HG02763 (cell line): ENCODE measurements around the gene IL10RA.
"Not testable (repeated sequence)": the region's sequence is repeated elsewhere in the genome, so short reads cannot be mapped to it uniquely, and the experiment has no call there.

ENCODE experiments used
- ATAC-seq: cut with Tn5 transposase; IDR thresholded peaks from one replicate; pipeline ENCODE4 v1.9.1; 2021; ENCODE audit warnings: mild to moderate bottlenecking, moderate library complexity; ENCODE audit not compliant: unreplicated experiment

IL10RA gene

DNA sequence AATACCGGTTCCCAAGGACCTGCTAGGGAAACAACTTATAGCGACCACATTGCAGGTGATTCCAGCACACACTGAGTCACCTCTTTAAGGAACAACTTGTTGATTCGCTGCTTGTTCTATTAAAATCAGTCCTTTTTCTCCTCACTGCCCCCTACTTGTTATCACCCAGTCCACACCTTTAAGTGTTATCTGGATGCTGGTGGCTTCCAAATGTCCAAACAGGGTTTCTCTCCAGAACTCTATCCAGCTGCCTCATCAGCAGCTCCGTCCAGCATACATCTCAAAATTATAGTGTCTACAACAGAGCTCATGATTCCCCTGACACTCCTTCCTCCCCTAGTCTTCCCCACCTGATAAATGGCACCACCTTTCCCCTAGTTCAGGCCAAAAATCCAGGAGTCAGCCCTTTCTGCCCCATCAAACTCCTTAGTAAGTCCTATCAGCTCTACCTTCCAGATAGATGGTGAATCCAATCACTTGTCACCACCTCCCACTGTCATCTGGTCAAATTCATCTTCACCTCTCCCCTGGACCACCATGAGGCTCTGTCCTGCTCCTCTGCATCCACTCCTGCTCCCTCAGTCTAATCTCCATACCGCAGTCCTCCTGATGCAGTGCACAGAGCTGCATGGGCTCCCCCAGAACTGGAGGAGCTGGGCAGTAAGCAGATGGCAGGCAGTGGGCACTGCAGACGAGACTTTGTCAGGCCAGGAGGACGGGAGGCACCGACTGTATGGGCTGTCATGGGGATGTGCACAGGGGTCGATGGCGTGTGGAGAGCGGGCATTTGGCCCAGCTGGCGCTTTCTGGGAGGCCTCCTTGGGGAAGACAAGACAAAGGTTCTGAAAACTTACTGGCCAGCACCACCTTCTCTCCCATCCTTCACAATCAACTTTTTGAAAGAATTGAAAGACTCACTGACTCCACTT, 19.3 kb downstream of the IL10RA start:
- no peak for ATAC-seq

DNA sequence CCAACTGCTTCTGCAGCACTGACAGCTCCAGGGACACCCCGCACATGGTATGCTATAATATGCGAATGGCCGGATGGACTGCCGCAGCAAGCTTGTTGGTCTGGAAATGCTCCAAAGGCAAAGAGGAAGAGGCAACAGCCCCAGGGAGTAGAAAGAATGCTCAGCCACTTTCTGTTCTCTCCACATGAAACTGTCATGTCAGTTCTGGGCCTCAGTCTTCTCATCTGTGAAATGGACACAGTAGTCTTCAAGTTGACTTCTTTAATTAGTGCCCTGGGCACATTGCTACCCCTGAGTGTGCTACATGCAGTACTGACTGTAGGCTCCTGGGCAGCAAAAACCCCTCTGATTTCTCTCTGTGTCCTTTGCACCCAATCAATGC, 19.9 kb downstream of the IL10RA start:
- no peak for ATAC-seq

DNA sequence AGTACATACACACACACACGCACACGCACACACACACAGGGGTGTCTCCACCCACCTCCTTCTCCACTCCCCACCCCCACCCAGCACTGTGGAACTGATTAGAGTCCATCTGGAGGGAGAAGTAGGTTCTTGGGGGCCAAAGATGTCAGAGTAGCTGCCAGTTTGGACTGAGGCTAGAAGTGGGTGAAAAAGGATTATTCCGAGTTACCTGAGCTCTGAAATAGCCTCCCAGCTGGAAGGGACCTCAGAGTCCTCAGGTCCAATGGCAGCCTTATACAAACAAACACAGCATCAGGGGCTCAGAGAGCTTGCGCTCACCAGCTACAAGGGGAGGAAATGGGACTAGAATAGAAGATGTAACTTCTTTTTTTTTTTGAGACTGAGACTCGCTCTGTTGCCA, 20.8 kb downstream of the IL10RA start:
- no peak for ATAC-seq

DNA sequence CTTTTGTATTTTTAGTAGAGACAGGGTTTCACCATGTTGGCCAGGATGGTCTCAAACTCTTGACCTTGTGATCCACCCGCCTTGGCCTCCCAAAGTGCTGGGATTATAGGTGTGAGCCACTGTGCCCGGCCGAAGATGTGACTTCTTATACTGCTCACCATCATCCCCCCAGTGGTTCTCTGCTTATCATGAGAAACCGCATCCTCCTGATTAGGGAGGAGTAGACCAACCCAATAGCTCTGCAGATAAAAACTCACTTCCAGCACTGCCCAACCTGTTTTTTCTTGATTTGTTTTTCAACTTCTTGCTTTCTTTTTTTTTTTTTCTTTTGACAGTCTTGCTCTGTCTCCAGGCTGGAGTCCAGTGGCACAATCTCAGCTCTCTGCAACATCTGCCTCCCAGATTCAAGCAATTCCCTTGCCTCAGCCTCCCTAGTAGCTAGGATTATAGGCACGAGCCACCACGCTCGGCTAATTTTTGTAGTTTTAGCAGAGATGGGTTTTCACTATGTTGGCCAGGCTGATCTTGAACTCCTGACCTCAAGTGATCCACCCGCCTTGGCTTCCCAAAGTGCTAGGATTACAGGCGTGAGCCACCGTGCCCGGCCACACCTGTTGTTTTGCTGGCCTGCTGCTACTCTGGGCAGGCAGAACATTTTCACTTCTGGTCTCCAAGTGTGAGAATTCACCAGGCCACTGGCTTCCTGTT, 21.5 kb downstream of the IL10RA start:
- ATAC-seq = not testable (repeated sequence)

DNA sequence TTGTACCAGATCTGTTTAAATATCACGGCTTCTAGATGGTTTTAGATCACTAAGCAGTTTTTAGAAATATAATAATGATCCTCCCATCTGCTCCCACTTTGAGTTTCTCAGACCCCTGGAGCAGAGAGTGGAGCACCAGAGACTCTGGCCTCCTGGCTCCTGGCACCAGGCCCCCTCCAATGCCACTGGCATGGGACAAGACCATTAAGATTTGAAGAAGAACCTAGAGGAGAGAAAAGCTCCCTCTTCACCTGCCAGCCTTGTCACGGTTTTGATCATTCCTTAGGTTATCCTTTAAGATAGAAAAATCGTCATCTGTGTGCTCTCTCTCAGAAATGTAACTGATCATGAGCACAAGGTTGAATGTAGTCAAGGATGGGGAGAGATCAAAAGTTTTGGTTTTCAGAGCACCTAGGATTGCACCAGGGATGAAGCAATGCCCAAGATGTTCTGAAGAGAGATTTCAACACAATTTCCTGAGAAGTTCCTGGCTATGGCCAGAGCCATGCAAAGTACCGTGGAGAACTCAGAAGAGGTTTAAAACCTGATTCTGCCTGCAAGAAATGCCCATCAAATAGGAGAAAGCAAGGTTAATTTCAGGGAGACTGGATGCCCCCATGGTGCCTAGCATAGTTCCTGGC, 22.2 kb downstream of the IL10RA start:
- no peak for ATAC-seq

DNA sequence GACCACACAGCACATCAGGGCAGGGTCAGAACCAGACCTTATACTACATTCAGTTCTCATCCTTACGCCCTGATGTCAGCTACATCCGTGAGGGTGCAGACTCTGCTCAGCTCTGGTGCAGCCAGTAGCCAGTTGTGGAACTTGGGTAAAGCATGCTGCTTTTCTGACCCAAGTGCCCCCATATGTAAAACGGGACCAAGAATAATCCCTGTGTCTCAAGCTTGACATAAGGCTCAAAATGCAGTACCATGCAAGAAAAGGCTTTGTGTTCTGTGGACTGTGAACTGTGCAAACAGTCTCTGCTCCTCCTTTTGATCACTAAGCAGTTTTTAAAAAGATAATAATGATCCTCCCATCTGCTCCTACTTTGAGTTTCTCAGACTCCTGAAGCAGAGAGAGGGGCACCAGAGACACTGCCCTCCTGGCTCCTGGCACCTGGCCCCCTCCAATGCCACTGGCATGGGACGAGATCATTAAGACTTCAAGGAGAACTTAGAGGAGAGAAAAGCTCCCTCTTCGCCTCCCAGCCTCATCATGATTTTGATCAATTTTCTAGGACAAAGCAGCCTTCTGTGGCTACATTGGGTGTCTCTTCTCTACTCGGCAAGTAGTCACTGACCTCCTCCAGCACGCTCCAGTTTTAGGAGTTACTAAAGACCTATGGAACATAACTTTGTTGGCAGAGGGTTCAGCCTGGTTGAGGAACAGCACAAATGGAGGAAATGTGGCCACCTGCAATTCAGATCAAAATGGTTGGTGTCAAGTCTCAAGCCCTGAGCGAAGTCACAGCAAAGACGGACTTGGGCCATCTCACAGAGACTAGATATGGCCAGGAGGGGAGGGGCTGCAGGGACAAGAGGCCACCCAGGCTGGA, 23.9 kb downstream of the IL10RA start:
- ATAC-seq = no peak

DNA sequence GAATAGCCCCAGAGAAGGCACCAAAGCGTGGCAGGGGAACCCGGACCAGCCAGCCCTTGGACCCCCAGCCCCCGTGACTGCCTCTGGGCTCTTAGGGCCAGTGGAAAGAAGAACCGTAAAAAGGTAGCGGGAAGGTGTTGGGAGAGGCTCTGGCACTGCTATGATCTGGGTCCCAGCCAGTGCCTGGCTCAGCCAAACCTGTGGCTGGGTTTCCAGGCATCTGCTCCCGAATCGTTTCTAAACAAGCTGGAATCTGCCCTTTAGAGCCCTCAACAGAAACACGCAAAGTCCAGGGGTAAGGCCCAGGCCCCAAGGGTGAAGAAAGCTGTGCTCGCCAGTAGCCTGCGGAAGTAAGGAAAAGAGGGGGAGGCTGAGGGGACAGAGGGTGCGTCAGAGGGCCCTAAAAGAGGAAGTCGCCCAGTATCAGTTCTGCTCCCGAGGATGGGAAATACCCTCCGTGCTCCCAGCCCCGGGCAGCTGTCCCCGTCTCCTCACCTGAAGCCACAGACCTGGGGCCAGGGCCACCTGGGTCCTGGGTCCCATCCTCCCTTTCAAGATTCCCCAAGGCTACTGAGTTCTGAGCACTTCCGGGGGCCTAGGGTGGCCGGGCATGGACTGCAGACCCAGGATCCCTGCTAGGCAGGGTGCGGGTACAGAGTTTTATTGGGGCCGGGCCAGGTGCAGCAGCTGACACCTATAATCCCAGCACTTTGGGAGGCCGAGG, 24.7 kb downstream of the IL10RA start:
- peak; percentile 69 for ATAC-seq

DNA sequence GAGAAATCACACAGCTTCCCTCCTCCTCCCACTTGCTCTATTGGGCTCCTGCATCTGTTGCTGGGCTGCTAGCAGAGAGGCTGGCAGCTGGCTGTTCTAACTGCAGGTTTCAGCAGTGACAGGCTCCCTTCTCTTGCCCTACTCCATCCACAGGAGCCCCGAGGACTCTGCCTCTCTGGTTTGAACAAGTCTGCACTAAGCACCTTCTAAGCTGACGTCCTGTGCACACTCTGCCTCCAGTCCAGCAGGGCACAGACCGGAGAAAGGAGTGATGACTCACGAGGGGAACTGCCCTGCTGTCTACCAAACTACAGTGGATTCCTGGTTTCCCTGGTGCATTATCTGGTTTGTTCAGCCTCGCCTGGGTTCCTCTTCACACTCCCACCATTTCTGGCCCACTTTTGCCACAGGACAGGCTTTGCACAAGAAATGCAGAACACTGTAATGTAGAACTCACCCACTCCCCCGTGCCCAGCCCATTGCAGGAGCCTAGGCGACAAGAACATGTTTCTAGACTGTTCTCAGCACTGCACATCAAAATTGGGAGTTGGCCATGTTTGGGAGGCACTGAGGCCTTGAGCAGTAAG, 26.0 kb downstream of the IL10RA start:
- no peak for ATAC-seq

DNA sequence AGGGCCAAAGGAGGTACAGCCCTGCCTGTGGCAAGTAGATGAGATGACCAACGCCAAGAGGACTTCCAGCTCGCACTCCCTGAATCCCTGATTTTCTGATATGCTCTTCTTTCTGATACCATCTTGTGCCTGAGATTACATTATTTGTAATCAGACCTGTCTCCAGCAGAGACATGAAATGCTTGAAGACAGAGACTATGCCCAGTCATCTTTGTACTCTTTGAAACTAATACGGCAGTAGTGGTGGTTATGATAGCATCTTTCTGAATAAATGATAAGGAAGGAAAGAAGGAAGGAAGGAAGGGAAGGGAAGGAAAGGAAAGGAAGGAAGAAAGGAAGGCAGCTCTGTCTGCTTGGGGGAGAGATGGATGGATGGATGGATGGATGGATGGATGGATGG, 27.8 kb downstream of the IL10RA start:
- no peak for ATAC-seq

DNA sequence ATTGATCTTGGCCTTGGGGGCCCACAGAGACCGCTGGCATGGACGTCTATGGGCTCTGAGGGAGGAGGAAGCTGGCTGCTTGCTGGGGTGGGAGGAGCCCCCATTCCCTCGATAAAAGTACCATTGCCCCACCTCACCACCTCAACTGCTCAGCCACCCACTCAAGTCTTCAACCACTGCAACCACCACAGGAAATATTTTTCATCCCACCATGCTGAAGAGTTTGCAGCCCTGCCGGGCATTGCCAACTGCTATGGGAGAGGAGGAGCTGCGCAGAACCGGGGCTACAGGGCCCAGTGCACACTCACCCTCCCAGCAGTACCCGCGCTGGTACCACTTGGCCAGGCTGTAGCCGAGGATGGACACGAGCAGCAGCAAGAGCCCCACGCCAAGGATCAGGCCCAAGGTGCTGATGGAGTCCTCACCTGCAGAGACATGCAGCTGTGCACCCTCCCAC, 29.2 kb downstream of the IL10RA start:
- no peak for ATAC-seq

DNA sequence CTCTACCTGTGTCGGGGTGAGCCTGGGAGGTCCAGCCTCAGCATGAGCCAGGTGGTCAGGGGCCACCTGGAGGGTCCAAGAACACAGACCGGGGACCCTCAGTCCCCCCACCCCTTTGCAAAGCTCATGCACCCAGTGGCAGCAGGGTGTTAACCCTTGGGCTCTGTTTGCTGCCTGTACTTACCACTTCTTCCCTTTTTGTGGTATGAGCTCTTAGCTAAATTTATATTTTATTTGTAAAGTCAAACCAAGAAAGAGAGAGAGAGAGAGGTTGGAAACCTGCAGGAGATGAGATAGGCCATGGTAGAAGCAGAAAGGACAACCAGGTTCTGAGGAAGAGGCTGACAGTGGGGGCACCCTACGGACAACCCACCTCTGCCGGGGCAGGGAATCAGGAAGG, 29.9 kb downstream of the IL10RA start:
- ATAC-seq = no peak

DNA sequence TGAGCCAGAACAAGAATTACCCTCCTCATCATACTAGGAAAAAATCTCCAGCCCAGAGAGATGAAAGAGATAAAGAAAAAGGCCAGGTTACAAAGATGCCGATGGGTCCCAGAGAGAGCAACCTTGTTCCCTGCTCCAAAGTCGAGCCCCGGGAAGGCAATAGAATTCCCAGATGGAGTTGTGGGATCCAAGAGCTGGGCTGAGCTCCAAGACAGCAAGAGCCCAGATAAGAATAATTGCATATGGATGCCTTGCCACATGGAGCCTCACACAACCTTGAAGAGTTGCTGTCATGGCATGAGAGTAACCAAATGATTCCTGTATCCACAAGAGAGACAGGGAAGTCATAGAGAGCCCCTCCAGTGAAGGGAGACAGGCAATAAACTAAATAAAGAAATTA, 30.9 kb downstream of the IL10RA start:
- ATAC-seq = no peak

DNA sequence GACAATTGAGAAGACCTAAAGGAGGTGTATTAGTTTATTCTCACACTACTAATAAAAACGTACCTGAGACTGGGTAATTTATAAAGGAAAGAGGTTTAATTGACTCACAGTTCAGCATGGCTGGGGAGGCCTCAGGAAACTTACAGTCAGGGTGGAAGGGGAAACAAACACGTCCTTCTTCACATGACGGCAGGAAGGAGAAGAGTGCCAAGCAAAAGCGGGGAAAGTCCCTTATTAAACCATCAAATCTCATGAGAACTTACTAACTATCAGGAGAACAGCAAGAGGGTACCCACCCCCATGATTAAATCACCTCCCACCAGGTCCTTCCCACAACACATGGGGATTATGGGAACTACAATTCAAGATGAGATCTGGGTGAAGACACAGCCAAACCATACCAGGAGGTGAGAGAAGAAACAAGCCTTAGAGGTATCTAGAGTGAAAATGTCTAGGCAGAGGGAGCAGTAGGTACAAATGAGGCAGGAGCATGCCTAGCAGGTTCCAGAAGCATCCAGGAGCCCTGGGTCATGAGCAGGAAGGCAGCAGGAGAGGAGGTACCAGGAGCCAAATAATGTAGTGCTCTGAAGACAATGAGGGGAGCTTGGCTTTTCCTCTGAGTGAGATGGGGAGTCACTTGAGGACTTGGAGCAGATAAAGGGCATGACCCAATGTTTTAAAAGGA, 31.6 kb downstream of the IL10RA start:
- no peak for ATAC-seq

DNA sequence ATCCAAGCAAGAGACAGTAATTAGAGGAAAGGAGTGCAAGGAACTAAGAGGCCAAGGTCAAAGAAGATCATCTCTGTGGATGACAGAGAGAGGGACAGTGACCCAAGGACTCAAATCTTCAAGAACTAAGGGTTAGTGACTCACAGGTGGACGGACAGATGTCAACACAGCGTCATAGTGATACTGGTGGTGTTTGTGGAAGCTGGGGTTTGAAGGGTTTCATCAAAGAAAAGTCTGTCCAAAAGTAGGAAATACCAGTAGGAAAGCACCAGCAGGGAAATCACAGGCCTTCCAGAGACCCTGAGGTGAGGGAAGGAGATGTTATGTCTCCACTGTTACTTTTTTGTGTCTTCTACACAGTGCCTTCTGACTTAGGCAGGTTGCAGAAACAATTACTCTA, 32.2 kb downstream of the IL10RA start:
- ATAC-seq = no peak

DNA sequence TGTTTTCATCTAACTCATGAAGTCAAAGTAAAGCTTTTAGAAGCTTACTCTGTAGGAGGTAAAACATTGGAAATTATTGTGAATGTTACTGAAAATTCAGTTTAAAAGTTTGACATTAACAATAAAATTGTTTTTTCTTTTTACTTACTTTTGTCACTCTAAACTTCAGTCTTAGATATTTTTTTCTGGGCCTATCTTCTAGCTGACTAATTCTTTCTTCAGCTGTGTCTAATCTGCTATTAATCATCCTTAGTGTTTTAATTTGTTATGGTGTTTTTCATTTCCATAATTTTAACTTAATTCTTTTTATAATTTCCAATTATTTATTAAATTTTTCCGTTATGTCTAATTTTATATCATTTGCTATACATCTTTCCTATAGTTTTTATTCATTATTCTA, 35.0 kb downstream of the IL10RA start:
- ATAC-seq = no peak

DNA sequence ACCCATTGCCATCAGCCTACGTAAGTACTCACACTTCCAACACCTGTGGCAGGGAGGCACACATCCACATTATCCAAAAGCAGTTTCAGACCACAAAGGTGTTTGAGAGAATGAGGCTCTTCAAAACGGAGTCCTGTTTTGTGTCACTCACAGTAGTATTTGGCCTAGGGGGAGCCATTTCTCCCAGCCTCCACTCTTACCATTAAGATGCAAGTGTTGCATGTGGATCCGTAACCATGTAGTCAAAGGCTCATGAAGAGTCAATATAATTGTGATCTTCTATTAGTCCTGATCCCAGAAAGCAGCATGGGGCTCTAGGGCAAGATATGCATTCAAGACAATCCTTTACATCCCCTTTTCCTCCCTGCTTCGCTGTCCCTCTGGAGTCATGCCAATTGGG, 41.5 kb downstream of the IL10RA start:
- ATAC-seq = no peak

DNA sequence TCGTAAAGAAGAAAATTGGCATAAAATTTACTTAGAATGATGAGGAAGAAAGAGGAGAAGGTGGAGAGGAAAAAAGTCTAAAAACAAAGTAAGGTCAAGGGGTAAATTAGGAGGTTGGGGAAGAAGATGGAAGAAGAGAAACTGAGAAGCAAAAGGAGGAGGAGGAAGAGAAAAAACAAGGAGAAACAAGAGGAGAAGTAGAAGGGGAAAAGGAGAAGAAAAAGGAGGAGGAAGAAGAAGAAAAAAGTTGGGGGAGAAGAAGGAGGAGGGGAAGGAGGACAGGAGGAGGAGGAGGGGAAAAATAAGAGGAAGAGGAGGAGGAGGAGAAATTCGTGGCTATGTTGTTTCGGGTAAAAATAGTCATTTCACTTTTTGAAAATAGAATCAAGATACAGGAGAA, 42.4 kb downstream of the IL10RA start:
- ATAC-seq = no peak

DNA sequence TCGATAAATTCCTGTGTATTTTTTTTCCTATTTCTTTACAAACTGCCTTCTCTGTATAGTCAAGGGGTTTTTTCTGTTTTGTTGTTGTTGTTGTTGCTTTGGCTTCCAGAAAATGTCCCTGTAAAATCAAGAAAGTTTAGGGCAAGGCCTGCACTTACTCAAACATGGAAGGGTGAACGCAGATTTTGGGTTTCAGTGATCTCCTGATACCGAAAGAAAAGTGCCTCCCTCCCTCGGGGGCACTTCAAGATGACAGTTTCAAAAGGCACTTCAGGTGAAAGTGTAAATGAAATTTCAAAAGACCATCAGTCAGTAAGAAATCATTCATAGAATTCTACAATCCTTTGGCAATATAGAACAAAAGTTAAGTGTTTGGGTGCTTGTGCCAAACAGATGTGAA, 47.2 kb downstream of the IL10RA start:
- no peak for ATAC-seq

DNA sequence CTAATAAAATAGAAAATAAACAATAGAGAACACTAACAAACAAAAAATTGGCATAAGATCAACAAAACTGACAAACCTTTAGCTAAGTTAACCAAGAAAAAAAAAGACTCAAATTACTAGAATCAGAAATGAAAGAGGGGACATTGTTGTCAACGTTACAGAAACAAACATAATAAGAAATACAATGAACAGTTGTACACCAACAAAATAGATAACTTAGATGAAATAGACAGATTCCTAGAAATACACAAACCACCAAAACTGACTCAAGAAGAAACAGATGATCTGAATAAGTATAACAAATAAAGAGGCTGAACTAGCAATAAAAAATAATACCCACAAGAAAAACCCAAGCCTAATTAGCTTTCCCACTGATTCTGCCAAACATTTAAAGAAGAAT, 55.9 kb downstream of the IL10RA start:
- no peak for ATAC-seq
